ENCODE data around the gene MAEA.

MAEA gene

GRCh38 chr4:1295405-1296055 lies 5.8 kb downstream of the MAEA start:
- TF ChIP-seq, protein P1, sequence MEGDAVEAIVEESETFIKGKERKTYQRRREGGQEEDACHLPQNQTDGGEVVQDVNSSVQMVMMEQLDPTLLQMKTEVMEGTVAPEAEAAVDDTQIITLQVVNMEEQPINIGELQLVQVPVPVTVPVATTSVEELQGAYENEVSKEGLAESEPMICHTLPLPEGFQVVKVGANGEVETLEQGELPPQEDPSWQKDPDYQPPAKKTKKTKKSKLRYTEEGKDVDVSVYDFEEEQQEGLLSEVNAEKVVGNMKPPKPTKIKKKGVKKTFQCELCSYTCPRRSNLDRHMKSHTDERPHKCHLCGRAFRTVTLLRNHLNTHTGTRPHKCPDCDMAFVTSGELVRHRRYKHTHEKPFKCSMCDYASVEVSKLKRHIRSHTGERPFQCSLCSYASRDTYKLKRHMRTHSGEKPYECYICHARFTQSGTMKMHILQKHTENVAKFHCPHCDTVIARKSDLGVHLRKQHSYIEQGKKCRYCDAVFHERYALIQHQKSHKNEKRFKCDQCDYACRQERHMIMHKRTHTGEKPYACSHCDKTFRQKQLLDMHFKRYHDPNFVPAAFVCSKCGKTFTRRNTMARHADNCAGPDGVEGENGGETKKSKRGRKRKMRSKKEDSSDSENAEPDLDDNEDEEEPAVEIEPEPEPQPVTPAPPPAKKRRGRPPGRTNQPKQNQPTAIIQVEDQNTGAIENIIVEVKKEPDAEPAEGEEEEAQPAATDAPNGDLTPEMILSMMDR (IDR thresholded peaks at IDR 0.05), result no peak

DNA sequence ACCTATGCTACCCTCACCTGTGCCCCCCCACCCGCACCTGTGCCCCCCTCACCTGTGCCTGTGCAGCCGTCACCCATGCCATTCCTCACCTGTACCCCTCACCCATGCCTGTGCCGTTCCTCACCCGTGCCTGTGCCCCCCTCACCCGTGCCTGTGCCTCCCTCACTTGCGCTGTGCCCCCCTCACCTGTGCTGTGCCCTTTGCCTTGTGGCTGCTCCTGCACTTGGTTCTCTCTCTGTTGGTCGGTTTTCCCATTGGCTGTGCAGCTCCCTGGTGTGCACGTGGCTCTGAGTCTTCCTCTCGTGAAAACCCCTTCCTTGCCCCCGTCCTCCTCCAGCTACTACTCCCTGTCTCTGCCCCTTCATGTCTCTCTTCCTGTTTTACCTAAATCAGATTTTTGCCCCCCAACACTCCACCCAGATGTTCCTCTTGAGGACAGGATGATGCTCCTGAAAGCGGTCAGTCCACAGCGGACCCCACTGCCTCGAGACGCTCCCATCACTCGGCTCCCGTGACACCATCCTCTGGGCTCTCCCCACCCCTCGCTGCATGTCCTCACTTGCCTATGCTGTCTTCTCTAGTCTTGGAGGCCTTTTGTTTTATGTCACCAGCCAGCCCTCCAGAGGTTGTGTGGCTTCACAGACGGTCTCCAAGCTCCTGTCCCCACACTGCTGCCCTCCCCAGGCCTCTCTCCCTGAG lies 6.8 kb downstream of the MAEA start:
- TF ChIP-seq, protein P1 (IDR thresholded peaks at IDR 0.05), result no peak

DNA sequence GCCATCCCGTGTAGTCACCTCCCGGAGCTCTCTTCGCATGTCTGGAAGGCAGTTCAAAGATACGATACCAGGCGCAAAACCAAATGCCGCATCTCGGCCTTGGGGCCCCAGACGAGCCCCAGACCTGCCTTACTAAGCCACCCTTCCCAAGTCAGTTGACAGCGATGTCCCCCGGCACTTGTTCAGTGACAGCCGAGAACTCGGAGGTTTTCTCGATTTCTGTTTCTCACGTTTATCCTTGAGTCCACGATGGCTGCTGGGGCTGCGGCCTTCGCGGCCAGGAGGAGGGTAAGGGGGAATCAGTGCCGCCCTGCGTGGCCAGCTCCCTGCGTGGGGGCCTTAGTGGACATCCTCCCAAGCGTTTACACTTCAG lies 7.3 kb downstream of the MAEA start:
- TF ChIP-seq, protein P1 (IDR thresholded peaks at IDR 0.05), result no peak

GRCh38 chr4:1297456-1298325 lies 8.0 kb downstream of the MAEA start:
- TF ChIP-seq, protein P1 (IDR thresholded peaks at IDR 0.05), result no peak

GRCh38 chr4:1298461-1298860 lies 8.8 kb downstream of the MAEA start:
- TF ChIP-seq, protein P1 (IDR thresholded peaks at IDR 0.05), result no peak

DNA sequence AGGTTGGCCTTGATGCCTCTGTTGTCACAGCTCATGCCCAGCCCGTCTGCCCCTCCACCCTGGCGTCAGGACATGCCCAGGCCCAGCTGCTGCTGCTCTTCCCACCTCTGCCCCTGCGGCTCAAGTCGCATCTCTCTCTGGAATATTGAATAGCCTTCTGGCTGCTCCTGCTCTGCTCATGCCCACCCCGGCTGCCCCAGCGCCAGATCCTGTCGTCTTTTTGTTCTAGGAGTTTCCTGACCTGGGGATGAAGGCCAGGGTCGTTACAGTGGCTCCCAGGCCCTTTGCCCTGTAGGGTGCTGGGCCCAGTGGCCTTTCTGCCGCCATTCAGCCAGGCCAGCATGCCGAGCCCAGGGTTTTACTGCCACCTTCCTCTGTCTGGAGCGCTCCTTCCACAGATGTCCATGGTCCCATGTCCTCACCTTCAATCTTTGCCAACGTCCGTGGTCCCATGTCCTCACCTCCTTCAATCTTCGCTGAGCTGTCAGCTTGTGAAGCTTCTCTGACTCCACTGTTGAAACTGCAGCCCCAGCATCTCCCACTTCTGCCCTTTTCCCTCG lies 9.7 kb downstream of the MAEA start:
- TF ChIP-seq, protein P1 (IDR thresholded peaks at IDR 0.05), result no peak
